ENCODE measurements around the gene UBE2J1.

Gene UBE2J1

GRCh38 chr6:89330910-89331309, 21.6 kb downstream of the UBE2J1 start:
- no peak for TF ChIP-seq ZNF565 (CRISPR knock-in tag; conservative IDR thresholded peaks at IDR 0.05; ENCODE audit: low read depth)
- no peak for TF ChIP-seq CSRNP3 (CRISPR knock-in tag; IDR thresholded peaks at IDR 0.05)
- TF ChIP-seq POU6F1 (CRISPR knock-in tag; IDR thresholded peaks at IDR 0.05; ENCODE audit: borderline replicate concordance, low read depth): no peak
- TF ChIP-seq TSHZ2 (CRISPR knock-in tag; IDR thresholded peaks at IDR 0.05): 0 out of 2 replicates have a peak, but pooled peaks have one; percentile 24
- TF ChIP-seq TCF4 (CRISPR knock-in tag; IDR thresholded peaks at IDR 0.05; ENCODE audit: borderline replicate concordance): peak; percentile 77
- TF ChIP-seq ISL1 (CRISPR knock-in tag; IDR thresholded peaks at IDR 0.05): peak; percentile 52; the same call in 1 of the 2 replicates
- TF ChIP-seq SNAI2 (CRISPR knock-in tag; IDR thresholded peaks at IDR 0.05): no peak
- TF ChIP-seq CSDC2 (CRISPR knock-in tag; IDR thresholded peaks at IDR 0.05): no peak
- TF ChIP-seq RARB (CRISPR knock-in tag; IDR thresholded peaks at IDR 0.05): no peak
- TF ChIP-seq TOX (CRISPR knock-in tag; IDR thresholded peaks at IDR 0.05; ENCODE audit: borderline replicate concordance): no peak
- TF ChIP-seq CREB5 (CRISPR knock-in tag; IDR thresholded peaks at IDR 0.05; ENCODE audit: low read depth): no peak
- no peak for ATAC-seq

- ATAC-seq: no peak
- TF ChIP-seq ZFP30 (CRISPR knock-in tag; IDR thresholded peaks at IDR 0.05): no peak
- no peak for TF ChIP-seq CSDC2 (CRISPR knock-in tag; IDR thresholded peaks at IDR 0.05)
- TF ChIP-seq ZNF565 (CRISPR knock-in tag; conservative IDR thresholded peaks at IDR 0.05; ENCODE audit: low read depth): no peak
- no peak for TF ChIP-seq ZFP3 (CRISPR knock-in tag; IDR thresholded peaks at IDR 0.05)
- no peak for TF ChIP-seq ARNTL (CRISPR knock-in tag; IDR thresholded peaks at IDR 0.05; ENCODE audit: borderline replicate concordance, low read depth)
- no peak for TF ChIP-seq TSHZ2 (CRISPR knock-in tag; IDR thresholded peaks at IDR 0.05)
- no peak for TF ChIP-seq PATZ1 (CRISPR knock-in tag; IDR thresholded peaks at IDR 0.05; ENCODE audit: borderline replicate concordance)
Observed at GRCh38 chr6:89328976-89329375, 23.5 kb downstream of the UBE2J1 start.

GRCh38 chr6:89324304-89324703, 28.2 kb downstream of the UBE2J1 start:
- no peak for ATAC-seq
- TF ChIP-seq ZNF8 (CRISPR knock-in tag; IDR thresholded peaks at IDR 0.05) (no peak), CSRNP3 (CRISPR knock-in tag; IDR thresholded peaks at IDR 0.05) (no peak), RARB (CRISPR knock-in tag; IDR thresholded peaks at IDR 0.05) (no peak), CSDC2 (CRISPR knock-in tag; IDR thresholded peaks at IDR 0.05) (no peak), OSR1 (CRISPR knock-in tag; IDR thresholded peaks at IDR 0.05) (no peak), TSHZ2 (CRISPR knock-in tag; IDR thresholded peaks at IDR 0.05) (no peak), ARNTL (CRISPR knock-in tag; IDR thresholded peaks at IDR 0.05; ENCODE audit: borderline replicate concordance, low read depth) (no peak), ESRRG (CRISPR knock-in tag; IDR thresholded peaks at IDR 0.05) (no peak), ZNF70 (CRISPR knock-in tag; IDR thresholded peaks at IDR 0.05) (no peak), ZC3H10 (CRISPR knock-in tag; IDR thresholded peaks at IDR 0.05) (no peak), PPARA (CRISPR knock-in tag; IDR thresholded peaks at IDR 0.05; ENCODE audit: borderline replicate concordance) (no peak), ZNF565 (CRISPR knock-in tag; conservative IDR thresholded peaks at IDR 0.05; ENCODE audit: low read depth) (no peak)

Data from SK-N-SH treated with all-trans-retinoic acid at 6 μM for 48 hours (cell line).